Ectodermal cell (in vitro differentiated cells): Measurements from ENCODE around the gene KCNE2.

Experiments used
- H3K27ac ChIP-seq: 2 replicates; pipeline ENCODE4 v1.7.0; 2013; ENCODE audit warnings: mild to moderate bottlenecking, low read depth, low read length; ENCODE audit not compliant: insufficient read depth, poor library complexity, severe bottlenecking
- H3K27me3 ChIP-seq: 2 replicates; pipeline ENCODE4 v1.7.0; 2013; ENCODE audit warnings: mild to moderate bottlenecking, low read length; ENCODE audit not compliant: insufficient read depth, control insufficient read depth, poor library complexity, severe bottlenecking
- H3K36me3 ChIP-seq: one replicate; pipeline ENCODE4 v1.7.0; 2013; ENCODE audit warnings: low read length; ENCODE audit not compliant: control insufficient read depth, insufficient read depth
- H3K4me1 ChIP-seq: one replicate; pipeline ENCODE4 v1.7.0; 2013; ENCODE audit warnings: low read length; ENCODE audit not compliant: control insufficient read depth, insufficient read depth
- H3K4me3 ChIP-seq: 2 replicates; pipeline ENCODE4 v1.7.0; 2013; ENCODE audit warnings: low read depth, low read length, control low read depth; ENCODE audit not compliant: insufficient read depth
- H3K9me3 ChIP-seq: 2 replicates; pipeline ENCODE4 v1.7.0; 2013; ENCODE audit warnings: mild to moderate bottlenecking, low read length, moderate library complexity; ENCODE audit not compliant: control insufficient read depth
- WGBS, 2 experiments: methylation state at CpG; one replicate each; pipeline ENCODE4 v1.1.7; 2013; ENCODE audit warnings: missing lambda C conversion rate in 2 of 2; 5-methylcytosine and 5-hydroxymethylcytosine counted together

The KCNE2 gene

GRCh38 chr21:34351786-34352241, 12.0 kb upstream of the KCNE2 start:
- Histone ChIP-seq H3K27me3 (no peaks in the 10 kb centered on the region), H3K36me3 (no peaks in the 10 kb centered on the region), H3K4me3 (no peak overlapping the region), H3K27ac (no peak overlapping the region), H3K9me3 (no peaks in the 10 kb centered on the region), H3K4me1 (no peaks in the 10 kb centered on the region)
- 32% methylated on average over 6 of the region's 6 CpGs for WGBS, 2 experiments

- H3K4me3 ChIP-seq: no peak overlapping the region
- H3K27ac ChIP-seq: no peak overlapping the region
- no peaks in the 10 kb centered on the region for H3K27me3 ChIP-seq
- H3K4me1 ChIP-seq: no peaks in the 10 kb centered on the region
- 92% methylated on average over 4 of the region's 4 CpGs for WGBS, 2 experiments
- H3K36me3 ChIP-seq: no peaks in the 10 kb centered on the region
- H3K9me3 ChIP-seq: no peaks in the 10 kb centered on the region
Observed at GRCh38 chr21:34352556-34352955, 11.2 kb upstream of the KCNE2 start.

- no peaks in the 10 kb centered on the region for H3K4me1 ChIP-seq
- H3K27me3 ChIP-seq: no peaks in the 10 kb centered on the region
- H3K27ac ChIP-seq: no peak overlapping the region
- H3K36me3 ChIP-seq: no peaks in the 10 kb centered on the region
- WGBS, 2 experiments: 89 to 98% methylated on average over 3 of the region's 6 CpGs
- no peaks in the 10 kb centered on the region for H3K9me3 ChIP-seq
- no peak overlapping the region for H3K4me3 ChIP-seq
Observed at GRCh38 chr21:34353182-34353581, 10.6 kb upstream of the KCNE2 start.

GRCh38 chr21:34354836-34355235, 9.0 kb upstream of the KCNE2 start:
- Histone ChIP-seq H3K9me3 (no peaks in the 10 kb centered on the region), H3K4me3 (no peak overlapping the region), H3K36me3 (no peaks in the 10 kb centered on the region), H3K27me3 (no peaks in the 10 kb centered on the region), H3K27ac (no peak overlapping the region), H3K4me1 (no peaks in the 10 kb centered on the region)
- WGBS, 2 experiments: 96 to 97% methylated on average over 4 of the region's 4 CpGs

GRCh38 chr21:34355570-34355969, 8.2 kb upstream of the KCNE2 start:
- H3K36me3 ChIP-seq: no peaks in the 10 kb centered on the region
- no peak overlapping the region for H3K4me3 ChIP-seq
- no peak overlapping the region for H3K27ac ChIP-seq
- no peaks in the 10 kb centered on the region for H3K9me3 ChIP-seq
- H3K27me3 ChIP-seq: no peaks in the 10 kb centered on the region
- 95 to 97% methylated on average over 5 of the region's 5 CpGs for WGBS, 2 experiments
- no peaks in the 10 kb centered on the region for H3K4me1 ChIP-seq

- WGBS, 2 experiments: 83 to 95% methylated on average over 2 of the region's 2 CpGs
Observed at GRCh38 chr21:34357889-34358288, 5.9 kb upstream of the KCNE2 start.

GRCh38 chr21:34358866-34359265, 4.9 kb upstream of the KCNE2 start:
- no peaks in the 10 kb centered on the region for H3K9me3 ChIP-seq
- H3K27ac ChIP-seq: no peak overlapping the region
- no peaks in the 10 kb centered on the region for H3K27me3 ChIP-seq
- no peak overlapping the region for H3K4me3 ChIP-seq
- H3K36me3 ChIP-seq: no peaks in the 10 kb centered on the region
- 100% methylated on average over 1 of the region's 1 CpG; no CpG with 5 or more reads in 1 of the 2 experiments for WGBS, 2 experiments
- H3K4me1 ChIP-seq: no peaks in the 10 kb centered on the region

More at GRCh38 chr21:34357889-34358288, 5.9 kb upstream of the KCNE2 start:
- Histone ChIP-seq H3K9me3 (no peaks in the 10 kb centered on the region), H3K27ac (no peak overlapping the region), H3K27me3 (no peaks in the 10 kb centered on the region), H3K4me1 (no peaks in the 10 kb centered on the region), H3K36me3 (no peaks in the 10 kb centered on the region), H3K4me3 (no peak overlapping the region)

- Histone ChIP-seq H3K4me1 (no peaks in the 10 kb centered on the region), H3K36me3 (no peaks in the 10 kb centered on the region), H3K4me3 (no peak overlapping the region), H3K9me3 (no peaks in the 10 kb centered on the region), H3K27me3 (no peaks in the 10 kb centered on the region), H3K27ac (no peak overlapping the region)
- 89 to 91% methylated on average over 12 of the region's 12 CpGs for WGBS, 2 experiments
Observed at GRCh38 chr21:34360488-34361241, 3.1 kb upstream of the KCNE2 start.

- Histone ChIP-seq H3K4me3 (no peak overlapping the region), H3K9me3 (no peaks in the 10 kb centered on the region), H3K4me1 (peaks cover 4% of the 10 kb centered on the region), H3K27ac (no peak overlapping the region), H3K36me3 (no peaks in the 10 kb centered on the region), H3K27me3 (no peaks in the 10 kb centered on the region)
- 52 to 63% methylated on average over 3 of the region's 3 CpGs for WGBS, 2 experiments
Observed at GRCh38 chr21:34362136-34362444, 1.7 kb upstream of the KCNE2 start.

- Histone ChIP-seq H3K36me3 (no peaks in the 10 kb centered on the region), H3K4me3 (no peak overlapping the region), H3K27me3 (no peaks in the 10 kb centered on the region), H3K27ac (no peak overlapping the region), H3K9me3 (no peaks in the 10 kb centered on the region), H3K4me1 (peaks cover 4% of the 10 kb centered on the region)
- WGBS, 2 experiments: 94% methylated on average over 3 of the region's 3 CpGs
Observed at GRCh38 chr21:34362670-34363069, 1.1 kb upstream of the KCNE2 start.

- no peaks in the 10 kb centered on the region for H3K36me3 ChIP-seq
- H3K27ac ChIP-seq: no peak overlapping the region
- peaks cover 4% of the 10 kb centered on the region for H3K4me1 ChIP-seq
- no peaks in the 10 kb centered on the region for H3K9me3 ChIP-seq
- no peak overlapping the region for H3K4me3 ChIP-seq
- H3K27me3 ChIP-seq: no peaks in the 10 kb centered on the region
Observed at GRCh38 chr21:34364921-34365320, 1.1 kb downstream of the KCNE2 start.
